H1 (cell line): Measurements from ENCODE around the gene CYP1A1. TPM values are rescaled to one million over a fixed set of nuclear protein-coding genes. Genes with fewer than 3 reads are reported as not detected.

Source experiments
- POLR2A ChIP-seq, 2 experiments: IDR thresholded peaks; 1 replicate in 1 of 2; 2 replicates in 1 of 2; pipeline ENCODE4 v1.6.1; 2011; ENCODE audit warnings: low read depth in 2 of 2, low read length in 2 of 2, mild to moderate bottlenecking in 2 of 2; ENCODE audit errors: control extremely low read depth in 1 of 2
- polyA plus RNA-seq, 7 experiments: library from polyadenylated mRNA; depleted of rRNA in 3 of 7; stranded (reverse) in 5 of 7; unstranded in 2 of 7; fragments of >200 nt in 5 of 7; fragments of 200-250 nt in 2 of 7; gene quantifications; 1 replicate in 5 of 7; 2 replicates in 1 of 7; 4 replicates in 1 of 7; pipeline versions ENCODE4 v1.2.1 to v1.2.3, GENCODE V29; 2011 to 2013; ENCODE audit warnings: missing spikeins in 2 of 7, mixed read lengths in 2 of 7
- total RNA-seq: library from RNA; stranded (reverse); fragmentation: NEBNext Ultra II Directional; extraction: Animal tissue kit (Norgen Biotek cat#: 25700); gene quantifications from 2 replicates; pipeline ENCODE4 v1.2.1, GENCODE V29; 2021
- TF ChIP-seq, protein P1 (sequence below): IDR thresholded peaks from 2 replicates; pipeline ENCODE4 v1.6.1; 2012; ENCODE audit warnings: inconsistent platforms

Gene CYP1A1
- total and polyA plus RNA-seq, 2 of the 8 experiments (the other 6 are each of a cell fraction or from before 2014, with no cell fraction given): 0.32 to 0.35 TPM

DNA sequence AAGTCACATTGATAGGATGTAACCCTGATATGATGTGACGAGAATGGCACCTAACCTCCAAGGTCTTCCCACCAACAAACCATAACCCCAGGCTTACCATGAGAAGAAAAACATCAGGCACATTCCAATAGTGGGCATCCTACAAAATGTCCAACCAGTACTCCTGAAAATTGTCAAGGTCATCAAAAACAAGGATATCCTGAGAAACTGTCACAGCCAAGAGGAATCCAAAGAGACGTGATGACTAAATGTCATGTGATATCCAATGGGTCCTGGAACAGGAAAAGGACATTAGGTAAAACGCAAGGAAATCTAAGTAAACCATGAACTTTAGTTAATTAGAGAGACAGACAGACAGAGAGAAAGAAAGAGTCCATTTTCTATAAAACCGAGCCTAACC, 21.1 kb upstream of the CYP1A1 start (continued):
- TF ChIP-seq, protein P1, sequence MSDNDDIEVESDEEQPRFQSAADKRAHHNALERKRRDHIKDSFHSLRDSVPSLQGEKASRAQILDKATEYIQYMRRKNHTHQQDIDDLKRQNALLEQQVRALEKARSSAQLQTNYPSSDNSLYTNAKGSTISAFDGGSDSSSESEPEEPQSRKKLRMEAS: no peak
- TF ChIP-seq POLR2A (IDR thresholded peaks at IDR 0.05; ENCODE audit: control extremely low read depth in 1 of 2, low read depth in 2 of 2, low read length in 2 of 2): no peak
